Right atrium auricular region (tissue), 2 donors: Measurements from ENCODE around the gene LTO1. TPM values are rescaled to one million over a fixed set of nuclear protein-coding genes. Genes with fewer than 3 reads are reported as not detected.

Experiments
- DNase-seq: peaks from one replicate; pipeline ENCODE4 v3.0.0-alpha.2; 2019; ENCODE audit warnings: low spot score
- H3K27ac ChIP-seq, 2 donors: fragments of 200-600 bp; sonication (generic); 1 replicate in 1 of 2; 2 replicates in 1 of 2; pipeline ENCODE4 v1.5.1; 2016 to 2019
- H3K27me3 ChIP-seq, 2 donors: fragments of 200-600 bp; sonication (generic); one replicate each; pipeline versions ENCODE4 v1.5.1 to v1.6.0; 2017 to 2019
- H3K36me3 ChIP-seq: fragments of 200-600 bp; sonication (generic); one replicate; pipeline ENCODE4 v1.5.1; 2016
- H3K4me1 ChIP-seq, 2 donors: fragments of 200-600 bp; sonication (generic); one replicate each; pipeline versions ENCODE4 v1.5.1 to v1.6.0; 2017 to 2019
- H3K4me3 ChIP-seq, 2 donors: fragments of 200-600 bp; sonication (generic); 1 replicate in 1 of 2; 2 replicates in 1 of 2; pipeline ENCODE4 v1.5.1; 2017 to 2019; ENCODE audit warnings: mild to moderate bottlenecking in 1 of 2, moderate library complexity in 1 of 2
- H3K9me3 ChIP-seq, 2 donors: fragments of 200-600 bp; sonication (generic); one replicate each; pipeline ENCODE4 v1.5.1; 2019
- total RNA-seq, 2 donors: library from RNA; depleted of rRNA; stranded (reverse); fragments of >200 nt; gene quantifications; one replicate each; pipeline ENCODE4 v1.1.0, GENCODE V29; 2016
- TF ChIP-seq, protein P1 (sequence below), 2 donors: fragments of 200-600 bp; sonication (generic); IDR thresholded peaks; one replicate each; pipeline ENCODE4 v1.5.1; 2019; ENCODE audit warnings: antibody characterized with exemption in 2 of 2

LTO1 gene
- total RNA-seq, 2 donors from 2014 or later: 4.7 to 6.0 TPM

DNA sequence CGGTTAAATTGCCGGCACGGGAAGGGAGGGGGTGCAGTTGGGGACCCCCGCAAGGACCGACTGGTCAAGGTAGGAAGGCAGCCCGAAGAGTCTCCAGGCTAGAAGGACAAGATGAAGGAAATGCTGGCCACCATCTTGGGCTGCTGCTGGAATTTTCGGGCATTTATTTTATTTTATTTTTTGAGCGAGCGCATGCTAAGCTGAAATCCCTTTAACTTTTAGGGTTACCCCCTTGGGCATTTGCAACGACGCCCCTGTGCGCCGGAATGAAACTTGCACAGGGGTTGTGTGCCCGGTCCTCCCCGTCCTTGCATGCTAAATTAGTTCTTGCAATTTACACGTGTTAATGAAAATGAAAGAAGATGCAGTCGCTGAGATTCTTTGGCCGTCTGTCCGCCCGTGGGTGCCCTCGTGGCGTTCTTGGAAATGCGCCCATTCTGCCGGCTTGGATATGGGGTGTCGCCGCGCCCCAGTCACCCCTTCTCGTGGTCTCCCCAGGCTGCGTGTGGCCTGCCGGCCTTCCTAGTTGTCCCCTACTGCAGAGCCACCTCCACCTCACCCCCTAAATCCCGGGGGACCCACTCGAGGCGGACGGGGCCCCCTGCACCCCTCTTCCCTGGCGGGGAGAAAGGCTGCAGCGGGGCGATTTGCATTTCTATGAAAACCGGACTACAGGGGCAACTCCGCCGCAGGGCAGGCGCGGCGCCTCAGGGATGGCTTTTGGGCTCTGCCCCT, 34.7 kb downstream of the LTO1 start:
- TF ChIP-seq, protein P1, sequence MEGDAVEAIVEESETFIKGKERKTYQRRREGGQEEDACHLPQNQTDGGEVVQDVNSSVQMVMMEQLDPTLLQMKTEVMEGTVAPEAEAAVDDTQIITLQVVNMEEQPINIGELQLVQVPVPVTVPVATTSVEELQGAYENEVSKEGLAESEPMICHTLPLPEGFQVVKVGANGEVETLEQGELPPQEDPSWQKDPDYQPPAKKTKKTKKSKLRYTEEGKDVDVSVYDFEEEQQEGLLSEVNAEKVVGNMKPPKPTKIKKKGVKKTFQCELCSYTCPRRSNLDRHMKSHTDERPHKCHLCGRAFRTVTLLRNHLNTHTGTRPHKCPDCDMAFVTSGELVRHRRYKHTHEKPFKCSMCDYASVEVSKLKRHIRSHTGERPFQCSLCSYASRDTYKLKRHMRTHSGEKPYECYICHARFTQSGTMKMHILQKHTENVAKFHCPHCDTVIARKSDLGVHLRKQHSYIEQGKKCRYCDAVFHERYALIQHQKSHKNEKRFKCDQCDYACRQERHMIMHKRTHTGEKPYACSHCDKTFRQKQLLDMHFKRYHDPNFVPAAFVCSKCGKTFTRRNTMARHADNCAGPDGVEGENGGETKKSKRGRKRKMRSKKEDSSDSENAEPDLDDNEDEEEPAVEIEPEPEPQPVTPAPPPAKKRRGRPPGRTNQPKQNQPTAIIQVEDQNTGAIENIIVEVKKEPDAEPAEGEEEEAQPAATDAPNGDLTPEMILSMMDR (IDR thresholded peaks at IDR 0.05): no peak
- Histone ChIP-seq H3K4me3 (peak overlapping the region; percentile 79 to 80), H3K36me3 (peaks cover 9% of the 10 kb centered on the region), H3K9me3 (no peaks in the 10 kb centered on the region), H3K4me1 (peaks cover 0 to 73% of the 10 kb centered on the region in 2 donors), H3K27ac (peak overlapping the region; percentile 94 to 97), H3K27me3 (no peaks in the 10 kb centered on the region)
- no peak for DNase-seq

DNA sequence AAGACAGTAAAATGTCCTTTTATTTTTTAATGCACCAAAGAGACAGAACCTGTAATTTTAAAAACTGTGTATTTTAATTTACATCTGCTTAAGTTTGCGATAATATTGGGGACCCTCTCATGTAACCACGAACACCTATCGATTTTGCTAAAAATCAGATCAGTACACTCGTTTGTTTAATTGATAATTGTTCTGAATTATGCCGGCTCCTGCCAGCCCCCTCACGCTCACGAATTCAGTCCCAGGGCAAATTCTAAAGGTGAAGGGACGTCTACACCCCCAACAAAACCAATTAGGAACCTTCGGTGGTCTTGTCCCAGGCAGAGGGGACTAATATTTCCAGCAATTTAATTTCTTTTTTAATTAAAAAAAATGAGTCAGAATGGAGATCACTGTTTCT, 35.3 kb downstream of the LTO1 start:
- no peaks in the 10 kb centered on the region for H3K27me3 ChIP-seq

GRCh38 chr11:69638941-69639681, 36.0 kb downstream of the LTO1 start:
- no peaks in the 10 kb centered on the region for H3K9me3 ChIP-seq
- peaks cover 4% of the 10 kb centered on the region for H3K36me3 ChIP-seq
- H3K4me1 ChIP-seq: peaks cover 0 to 60% of the 10 kb centered on the region in 2 donors
- TF ChIP-seq, protein P1 (IDR thresholded peaks at IDR 0.05): no peak
- H3K27ac ChIP-seq: peak overlapping the region; percentile 69 to 79
- peak overlapping the region; percentile 29 to 59 for H3K4me3 ChIP-seq
- H3K27me3 ChIP-seq: no peaks in the 10 kb centered on the region
- peak; percentile 95 for DNase-seq

More for the DNA sequence above, 35.3 kb downstream of the LTO1 start:
- H3K36me3 ChIP-seq: peaks cover 9% of the 10 kb centered on the region
- H3K4me1 ChIP-seq: peaks cover 0 to 67% of the 10 kb centered on the region in 2 donors
- H3K9me3 ChIP-seq: no peaks in the 10 kb centered on the region
- H3K4me3 ChIP-seq: peak overlapping the region in 1 of 2 donors; percentile 80
- DNase-seq: no peak
- peak overlapping the region in 1 of 2 donors; percentile 79 for H3K27ac ChIP-seq
- TF ChIP-seq, protein P1 (IDR thresholded peaks at IDR 0.05): no peak

GRCh38 chr11:69637941-69638871, 36.9 kb downstream of the LTO1 start:
- DNase-seq: no peak
- H3K27ac ChIP-seq: peak overlapping the region; percentile 69 to 79
- no peaks in the 10 kb centered on the region for H3K36me3 ChIP-seq
- H3K4me3 ChIP-seq: peak overlapping the region; percentile 25 to 59
- TF ChIP-seq, protein P1 (IDR thresholded peaks at IDR 0.05): no peak
- H3K4me1 ChIP-seq: peaks cover 0 to 52% of the 10 kb centered on the region in 2 donors
- no peaks in the 10 kb centered on the region for H3K27me3 ChIP-seq
- H3K9me3 ChIP-seq: no peaks in the 10 kb centered on the region

GRCh38 chr11:69637198-69637940, 37.8 kb downstream of the LTO1 start:
- Histone ChIP-seq H3K9me3 (no peaks in the 10 kb centered on the region), H3K27ac (peak overlapping the region; percentile 39 to 75), H3K4me3 (peak overlapping the region; percentile 25 to 59), H3K36me3 (no peaks in the 10 kb centered on the region), H3K27me3 (no peaks in the 10 kb centered on the region), H3K4me1 (peaks cover 0 to 52% of the 10 kb centered on the region in 2 donors)
- DNase-seq: no peak
- TF ChIP-seq, protein P1 (IDR thresholded peaks at IDR 0.05): no peak
